Activated CD4-positive, alpha-beta T cell treated with anti-CD3 and anti-CD28 coated beads, Interleukin-2, amount 50 U/mL, for 16 hours (primary cell): Measurements from ENCODE around the gene SPTB.

Experiments used
- DNase-seq: peaks from one replicate; pipeline ENCODE4 v3.0.0-alpha.2; 2020

SPTB gene

GRCh38 chr14:64743061-64743460 lies 136.6 kb downstream of the SPTB start:
- DNase-seq: no peak

DNA sequence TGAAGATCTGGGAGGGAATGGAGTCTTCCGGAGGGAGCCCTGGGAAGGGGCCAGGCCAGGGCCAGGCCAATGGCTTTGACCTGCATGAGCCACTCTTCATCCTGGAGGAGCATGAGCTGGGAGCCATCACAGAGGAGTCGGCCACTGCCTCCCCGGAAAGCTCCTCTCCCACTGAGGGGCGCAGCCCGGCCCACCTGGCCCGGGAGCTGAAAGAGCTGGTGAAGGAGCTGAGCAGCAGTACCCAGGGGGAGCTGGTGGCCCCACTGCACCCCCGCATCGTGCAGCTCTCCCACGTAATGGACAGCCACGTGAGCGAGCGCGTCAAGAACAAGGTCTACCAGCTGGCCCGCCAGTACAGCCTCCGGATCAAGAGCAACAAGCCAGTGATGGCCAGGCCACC lies 137.7 kb downstream of the SPTB start:
- no peak for DNase-seq

DNA sequence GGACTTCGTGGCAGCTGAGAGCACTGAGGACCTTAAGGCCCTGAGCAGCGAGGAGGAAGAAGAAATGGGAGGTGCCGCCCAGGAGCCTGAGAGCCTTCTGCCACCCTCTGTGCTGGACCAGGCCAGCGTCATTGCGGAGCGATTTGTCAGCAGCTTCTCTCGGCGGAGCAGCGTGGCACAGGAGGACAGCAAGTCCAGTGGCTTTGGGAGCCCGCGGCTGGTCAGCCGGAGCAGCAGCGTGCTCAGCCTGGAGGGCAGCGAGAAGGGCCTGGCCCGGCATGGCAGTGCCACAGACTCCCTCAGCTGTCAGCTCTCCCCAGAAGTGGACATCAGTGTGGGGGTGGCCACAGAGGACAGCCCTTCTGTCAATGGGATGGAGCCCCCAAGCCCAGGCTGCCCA lies 138.5 kb downstream of the SPTB start:
- DNase-seq: no peak

GRCh38 chr14:64738281-64738804 lies 141.4 kb downstream of the SPTB start:
- no peak for DNase-seq

- no peak for DNase-seq
Observed at GRCh38 chr14:64737391-64738280, 142.1 kb downstream of the SPTB start.

GRCh38 chr14:64736271-64737169 lies 143.2 kb downstream of the SPTB start:
- no peak for DNase-seq

GRCh38 chr14:64734990-64735389 lies 144.7 kb downstream of the SPTB start:
- no peak for DNase-seq

GRCh38 chr14:64733899-64734298 lies 145.8 kb downstream of the SPTB start:
- no peak for DNase-seq

GRCh38 chr14:64733321-64733720 lies 146.4 kb downstream of the SPTB start:
- no peak for DNase-seq

GRCh38 chr14:64732536-64733120 lies 147.1 kb downstream of the SPTB start:
- DNase-seq: no peak

GRCh38 chr14:64732066-64732465 lies 147.6 kb downstream of the SPTB start:
- DNase-seq: no peak

DNA sequence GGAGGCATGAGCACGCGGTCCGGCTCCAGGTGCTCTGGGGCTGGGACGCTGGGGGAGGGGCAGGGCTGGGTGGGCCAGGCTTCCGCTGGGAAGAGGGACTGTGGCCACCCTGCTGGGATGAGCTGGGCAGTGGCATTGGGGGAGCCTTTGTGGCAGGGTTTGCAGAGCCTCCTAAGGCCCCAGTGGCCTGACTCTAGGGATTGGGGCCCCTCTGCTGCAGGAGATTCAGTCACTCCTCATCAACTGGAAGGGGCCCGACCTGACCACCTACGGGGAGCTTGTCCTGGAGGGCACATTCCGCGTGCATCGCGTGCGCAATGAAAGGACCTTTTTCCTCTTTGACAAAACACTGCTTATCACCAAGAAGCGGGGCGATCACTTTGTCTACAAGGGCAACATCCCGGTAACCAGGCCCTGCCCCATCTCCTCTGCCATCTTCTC lies 148.5 kb downstream of the SPTB start:
- no peak for DNase-seq

- DNase-seq: no peak
Observed at GRCh38 chr14:64730681-64731080, 149.0 kb downstream of the SPTB start.

- DNase-seq: no peak
Observed at GRCh38 chr14:64730061-64730440, 149.7 kb downstream of the SPTB start.

- no peak for DNase-seq
Observed at GRCh38 chr14:64729386-64730060, 150.2 kb downstream of the SPTB start.

DNA sequence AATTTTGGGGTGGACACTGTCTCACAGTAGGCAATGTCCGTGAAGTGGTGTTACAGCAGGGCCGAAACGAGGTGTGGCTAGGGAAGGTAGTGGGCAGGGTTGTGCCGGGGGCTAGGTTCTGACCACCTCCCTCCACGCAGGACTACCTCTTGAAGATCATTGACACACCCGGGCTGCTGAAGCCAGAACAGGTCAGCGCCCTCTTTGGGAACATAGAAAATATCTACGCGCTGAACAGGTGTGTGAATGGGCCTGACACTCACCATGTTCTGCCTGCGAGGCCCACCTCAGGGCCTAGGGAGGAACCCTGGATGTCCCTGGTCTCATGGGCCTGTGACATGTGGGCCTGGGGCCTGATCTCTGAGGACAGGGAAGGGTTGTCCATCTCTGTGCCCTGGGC lies 150.9 kb downstream of the SPTB start:
- no peak for DNase-seq

DNA sequence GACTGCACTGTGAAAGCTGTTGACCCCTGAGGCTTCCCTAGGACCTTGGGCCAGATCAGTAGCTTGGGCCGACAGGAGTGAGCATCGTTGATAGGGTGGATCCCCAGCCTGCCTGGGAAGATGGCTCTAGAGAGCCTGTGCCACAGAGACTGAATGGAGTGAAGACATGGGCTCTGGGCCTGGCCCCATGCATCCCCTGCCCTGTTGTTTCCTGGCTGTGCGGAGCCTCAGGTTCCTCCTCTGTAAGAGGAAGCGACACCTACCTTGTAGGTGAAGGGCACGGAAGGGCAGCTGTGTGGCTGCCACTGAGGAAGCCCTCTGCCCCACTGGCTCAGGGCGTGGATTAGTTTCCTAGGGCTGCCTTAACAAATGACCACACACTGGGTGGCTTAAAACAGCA lies 151.6 kb downstream of the SPTB start:
- no peak for DNase-seq

- no peak for DNase-seq
Observed at GRCh38 chr14:64727551-64728071, 152.1 kb downstream of the SPTB start.

DNA sequence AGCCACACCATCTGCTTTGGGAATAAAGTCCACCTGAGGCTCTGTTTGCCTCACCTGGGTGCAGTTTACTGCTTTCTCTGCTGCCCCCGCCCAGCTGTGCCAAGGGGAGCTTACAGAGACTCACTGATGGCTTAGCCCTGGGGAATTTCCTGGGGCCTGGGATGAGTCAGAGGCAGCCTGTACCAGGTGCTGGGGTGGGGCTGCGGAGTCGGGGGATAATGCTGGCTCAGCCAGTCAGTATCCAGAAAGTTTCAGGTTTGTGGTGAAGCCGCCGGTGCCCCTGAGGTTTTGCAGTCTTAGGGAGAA lies 153.2 kb downstream of the SPTB start:
- peak; percentile 45 for DNase-seq

DNA sequence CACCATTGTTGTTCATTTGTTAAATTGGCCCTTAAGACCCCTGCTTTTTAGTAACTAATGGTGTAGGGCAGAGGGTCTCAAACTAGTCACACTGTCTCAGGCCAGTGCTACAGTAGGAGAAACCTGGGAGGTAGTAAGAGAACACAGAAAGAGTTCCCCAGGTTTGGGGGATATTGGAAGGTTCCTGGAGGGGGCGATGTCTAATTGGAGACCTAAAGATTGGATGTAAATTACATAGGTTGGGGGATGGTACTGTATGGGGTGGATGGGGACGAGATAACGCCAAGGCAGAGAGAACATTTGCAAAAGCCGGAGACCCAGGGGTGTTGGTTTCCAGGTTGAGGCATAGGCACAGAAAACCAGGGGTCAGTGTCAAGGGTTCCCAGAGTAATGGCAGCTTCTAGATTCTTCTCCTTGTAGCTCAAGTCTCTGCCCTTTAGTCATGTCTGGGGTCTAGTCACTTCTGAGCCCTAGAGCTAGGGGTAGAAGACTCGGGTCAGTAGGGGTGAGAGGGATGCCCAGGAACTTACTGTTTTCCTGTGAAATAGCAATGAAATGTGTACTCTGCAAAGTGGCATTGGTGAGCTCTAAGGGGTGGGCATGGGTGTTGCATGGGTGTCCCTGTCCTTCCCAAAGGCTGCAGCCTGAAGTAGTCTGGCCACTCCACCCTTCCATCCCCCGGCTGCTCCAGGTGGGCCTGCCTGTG lies 153.7 kb downstream of the SPTB start:
- no peak for DNase-seq

GRCh38 chr14:64725261-64725815 lies 154.4 kb downstream of the SPTB start:
- DNase-seq: no peak

DNA sequence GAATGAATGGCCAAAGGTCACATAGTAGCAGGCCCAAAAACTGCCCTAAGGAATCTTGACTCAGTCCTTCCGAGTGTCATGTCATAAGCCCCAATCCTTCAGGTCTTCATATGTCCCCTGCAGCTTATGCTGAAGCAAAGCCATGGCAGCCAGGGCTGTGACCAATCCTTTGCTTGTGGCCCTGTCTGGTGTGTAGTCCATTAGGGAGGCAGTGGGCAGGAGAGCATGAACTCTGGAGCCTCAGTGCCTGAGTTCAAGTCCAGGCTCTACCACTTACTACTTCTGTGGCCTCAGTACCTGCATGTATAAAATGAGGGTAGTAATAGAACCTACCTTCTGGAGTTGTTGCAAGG lies 155.2 kb downstream of the SPTB start:
- no peak for DNase-seq
